Right lobe of liver (tissue), 4 donors: ENCODE results near the gene YOD1.

Experiments used
- POLR2A ChIP-seq: fragments of 450-650 bp; IDR thresholded peaks from one replicate; pipeline ENCODE4 v1.6.1; 2017; ENCODE audit warnings: antibody characterized with exemption, mild to moderate bottlenecking
- TF ChIP-seq, protein P1 (sequence below), 4 donors: fragments of 200-600 bp in 3 of 4; fragments of 450-650 bp in 1 of 4; IDR thresholded peaks; one replicate each; pipeline versions ENCODE4 v1.5.1 to v1.8.0; 2016 to 2022; ENCODE audit warnings: antibody characterized with exemption in 4 of 4, mild to moderate bottlenecking in 2 of 4
- donor health status: DM: no; HTN: no; CAD: no.
- donor health status: DM: no; HTN: no; CAD: no.
- donor health status: DM: no; HTN: yes; CAD: no.

DNA sequence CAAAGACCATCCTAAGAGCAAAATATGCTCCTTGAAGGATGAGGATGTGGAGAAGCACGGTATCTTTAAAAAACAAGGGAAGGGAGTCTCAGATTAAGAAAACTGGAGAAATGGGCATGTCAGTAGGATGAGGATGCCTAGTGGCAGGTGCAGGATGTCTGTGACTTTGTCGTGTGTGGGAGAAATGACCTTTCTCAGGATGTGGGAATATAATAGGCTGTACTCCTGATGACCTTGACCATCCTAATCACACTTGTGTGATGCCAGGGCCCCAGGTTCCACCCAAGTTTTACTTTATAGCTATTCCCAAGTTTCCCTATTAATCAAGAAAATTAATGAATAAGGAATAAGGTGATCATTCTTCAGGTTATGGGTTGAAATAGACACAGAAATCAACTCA lies 31.3 kb downstream of the YOD1 start:
- TF ChIP-seq, protein P1, sequence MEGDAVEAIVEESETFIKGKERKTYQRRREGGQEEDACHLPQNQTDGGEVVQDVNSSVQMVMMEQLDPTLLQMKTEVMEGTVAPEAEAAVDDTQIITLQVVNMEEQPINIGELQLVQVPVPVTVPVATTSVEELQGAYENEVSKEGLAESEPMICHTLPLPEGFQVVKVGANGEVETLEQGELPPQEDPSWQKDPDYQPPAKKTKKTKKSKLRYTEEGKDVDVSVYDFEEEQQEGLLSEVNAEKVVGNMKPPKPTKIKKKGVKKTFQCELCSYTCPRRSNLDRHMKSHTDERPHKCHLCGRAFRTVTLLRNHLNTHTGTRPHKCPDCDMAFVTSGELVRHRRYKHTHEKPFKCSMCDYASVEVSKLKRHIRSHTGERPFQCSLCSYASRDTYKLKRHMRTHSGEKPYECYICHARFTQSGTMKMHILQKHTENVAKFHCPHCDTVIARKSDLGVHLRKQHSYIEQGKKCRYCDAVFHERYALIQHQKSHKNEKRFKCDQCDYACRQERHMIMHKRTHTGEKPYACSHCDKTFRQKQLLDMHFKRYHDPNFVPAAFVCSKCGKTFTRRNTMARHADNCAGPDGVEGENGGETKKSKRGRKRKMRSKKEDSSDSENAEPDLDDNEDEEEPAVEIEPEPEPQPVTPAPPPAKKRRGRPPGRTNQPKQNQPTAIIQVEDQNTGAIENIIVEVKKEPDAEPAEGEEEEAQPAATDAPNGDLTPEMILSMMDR (IDR thresholded peaks at IDR 0.05): no peak
- TF ChIP-seq POLR2A: no peak
